ENCODE measurements around the gene RFC5. TPM values are rescaled to one million over a fixed set of nuclear protein-coding genes. Genes with fewer than 3 reads are reported as not detected.
"Not testable (repeated sequence)": the region's sequence is repeated elsewhere in the genome, so short reads cannot be mapped to it uniquely, and the experiment has no call there.

Gene RFC5
- total and polyA plus RNA-seq, 10 of the 15 experiments (the other 5 are each of a cell fraction or from before 2014, with no cell fraction given), result 30.9 to 73.3 (median 53.5) TPM

DNA sequence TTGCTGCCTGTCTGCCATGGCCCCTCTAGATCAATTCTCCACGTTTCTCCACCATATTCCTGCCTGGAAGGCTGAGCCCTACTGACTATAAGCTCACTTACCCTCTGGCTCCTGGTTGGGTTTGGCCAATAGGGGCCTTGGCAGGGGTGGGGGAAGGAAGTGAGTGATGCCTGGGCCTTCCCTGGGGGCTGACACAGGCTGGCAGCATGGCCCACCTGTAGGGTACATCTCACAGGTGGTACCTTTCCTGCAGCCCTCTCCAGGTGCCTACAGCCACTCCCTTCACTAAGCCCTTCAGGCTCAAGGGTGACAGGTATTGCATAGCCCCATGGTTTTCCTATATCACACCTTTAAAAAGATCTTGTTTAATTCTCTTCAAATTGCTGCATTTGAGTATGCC, 3.5 kb downstream of the RFC5 start (continued):
- TF ChIP-seq SKIL (IDR thresholded peaks at IDR 0.05; ENCODE audit: low read depth, poor library complexity, severe bottlenecking), result no peak
- no peak for TF ChIP-seq MYB (IDR thresholded peaks at IDR 0.05; ENCODE audit: borderline replicate concordance, low read depth, low read length)
- TF ChIP-seq TCF3 (IDR thresholded peaks at IDR 0.05; ENCODE audit: borderline replicate concordance, insufficient read depth, low read depth, low read length), result no peak
- TF ChIP-seq IKZF1 (conservative IDR thresholded peaks at IDR 0.05), result no peak
- no peak for TF ChIP-seq MYC (IDR thresholded peaks at IDR 0.05; ENCODE audit: insufficient read depth, insufficient read length, insufficient replicate concordance, low read length, severe bottlenecking)
- TF ChIP-seq SUZ12 (IDR thresholded peaks at IDR 0.05; ENCODE audit: unreplicated experiment), result no peak
- TF ChIP-seq YBX1 (IDR thresholded peaks at IDR 0.05), result no peak

- H3K4me3 ChIP-seq; H3K27me3 ChIP-seq (replicated peaks in 1 of 2; ENCODE audit: control insufficient read depth in 2 of 2, insufficient read depth in 2 of 2, low read length in 1 of 2); POLR2A ChIA-PET; FAIRE-seq; ATAC-seq; H3K9me3 ChIP-seq (replicated peaks; ENCODE audit: control insufficient read depth, insufficient read depth, low read length); DNase-seq (ENCODE audit: low read depth, low spot score); BruUV-seq (replicated peaks); H3K4me2 ChIP-seq (ENCODE audit: control insufficient read depth, insufficient read depth); H3K9ac ChIP-seq (ENCODE audit: control insufficient read depth, insufficient read depth, low read length); H3K4me1 ChIP-seq (ENCODE audit: control insufficient read depth, insufficient read depth, low read length); H4K20me1 ChIP-seq (ENCODE audit: control insufficient read depth, insufficient read depth); H3K27ac ChIP-seq (ENCODE audit: control insufficient read depth, insufficient read depth); intact Hi-C loops (cut with micrococcal nuclease; ENCODE audit: unreplicated experiment); RAD21 ChIA-PET (ENCODE audit: unreplicated experiment); H2AFZ ChIP-seq (ENCODE audit: control insufficient read depth, low read depth, low read length); in situ Hi-C loops (cut with MboI); CTCF ChIA-PET: not testable (repeated sequence)
- peaks cover 23 to 26% of the 10 kb centered on the region in 2 experiments for H3K36me3 ChIP-seq (ENCODE audit: control insufficient read depth in 2 of 2, insufficient read depth in 2 of 2, low read length in 1 of 2)
- WGBS (ENCODE audit: insufficient coverage, insufficient replicate concordance, low lambda C conversion rate, missing lambda C conversion rate), result 84% methylated on average over 11 of the region's 13 CpGs
- SMC1A ChIA-PET (ENCODE audit: uncharacterized antibody, unreplicated experiment), result interaction anchor here (1.4 kb wide), 1 partner anchor 10 kb away, joined by 5 read pairs; no protein-coding TSS in a partner anchor
- H3K79me2 ChIP-seq (ENCODE audit: control insufficient read depth, insufficient read depth, low read length), result peaks cover 11% of the 10 kb centered on the region
Measured at GRCh38 chr12:118022097-118022727, 5.7 kb downstream of the RFC5 start.

All from GM12878 (cell line).